GM18870 (cell line): ENCODE results near the gene CAPN15.

Experiments used
- ATAC-seq: cut with Tn5 transposase; IDR thresholded peaks from one replicate; pipeline ENCODE4 v1.9.1; 2021; ENCODE audit warnings: moderate library complexity; ENCODE audit not compliant: unreplicated experiment

Gene CAPN15

DNA sequence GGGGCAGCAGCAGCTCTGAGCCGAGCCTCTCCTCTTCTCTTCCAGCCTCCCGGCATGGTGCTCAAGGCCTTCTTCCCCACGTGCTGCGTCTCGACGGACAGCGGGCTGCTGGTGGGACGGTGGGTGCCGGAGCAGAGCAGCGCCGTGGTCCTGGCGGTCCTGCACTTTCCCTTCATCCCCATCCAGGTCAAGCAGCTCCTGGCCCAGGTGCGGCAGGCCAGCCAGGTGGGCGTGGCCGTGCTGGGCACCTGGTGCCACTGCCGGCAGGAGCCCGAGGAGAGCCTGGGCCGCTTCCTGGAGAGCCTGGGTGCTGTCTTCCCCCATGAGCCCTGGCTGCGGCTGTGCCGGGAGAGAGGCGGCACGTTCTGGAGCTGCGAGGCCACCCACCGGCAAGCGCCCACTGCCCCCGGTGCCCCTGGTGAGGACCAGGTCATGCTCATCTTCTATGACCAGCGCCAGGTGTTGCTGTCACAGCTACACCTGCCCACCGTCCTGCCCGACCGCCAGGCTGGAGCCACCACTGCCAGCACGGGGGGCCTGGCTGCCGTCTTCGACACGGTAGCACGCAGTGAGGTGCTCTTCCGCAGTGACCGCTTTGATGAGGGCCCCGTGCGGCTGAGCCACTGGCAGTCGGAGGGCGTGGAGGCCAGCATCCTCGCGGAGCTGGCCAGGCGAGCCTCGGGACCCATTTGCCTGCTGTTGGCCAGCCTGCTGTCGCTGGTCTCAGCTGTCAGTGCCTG is 46.7 kb downstream of the CAPN15 start:
- ATAC-seq: no peak

DNA sequence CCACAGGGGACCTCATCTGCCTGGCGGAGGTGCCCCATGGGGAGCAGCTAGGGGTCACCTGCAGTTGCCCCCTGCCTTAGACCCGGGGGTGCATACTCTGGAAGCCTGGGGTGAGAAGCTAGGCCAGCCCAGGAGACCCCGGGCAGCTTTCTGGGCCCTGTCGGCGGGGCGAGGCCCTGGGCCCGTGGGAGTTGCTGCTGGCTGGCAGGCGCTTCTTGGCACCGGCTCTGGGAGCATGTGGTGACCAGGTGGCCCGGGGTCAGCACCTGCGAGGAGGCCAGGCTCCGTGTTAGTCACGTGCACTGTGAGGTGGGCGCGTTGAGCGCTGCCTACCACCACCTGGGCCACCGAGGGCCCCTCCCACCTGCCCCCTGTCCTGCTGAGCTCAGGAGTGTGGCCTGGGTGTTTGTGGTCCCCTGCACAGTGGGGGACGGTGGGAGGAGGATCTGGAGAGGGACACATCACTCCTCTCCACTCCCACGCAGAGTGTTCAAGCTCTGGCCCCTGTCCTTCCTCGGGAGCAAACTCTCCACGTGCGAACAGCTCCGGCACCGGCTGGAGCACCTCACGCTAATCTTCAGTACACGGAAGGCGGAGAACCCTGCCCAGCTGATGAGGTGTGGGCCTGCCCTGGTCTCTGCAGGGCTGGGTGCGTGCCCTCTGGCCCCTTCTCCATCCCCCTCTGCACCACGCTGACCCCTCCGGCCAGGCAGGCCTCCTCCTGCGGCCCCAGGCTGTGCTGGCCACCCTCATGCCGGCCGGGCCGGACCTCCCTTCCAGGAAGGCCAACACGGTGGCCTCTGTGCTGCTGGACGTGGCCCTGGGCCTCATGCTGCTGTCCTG is 48.1 kb downstream of the CAPN15 start:
- no peak for ATAC-seq

DNA sequence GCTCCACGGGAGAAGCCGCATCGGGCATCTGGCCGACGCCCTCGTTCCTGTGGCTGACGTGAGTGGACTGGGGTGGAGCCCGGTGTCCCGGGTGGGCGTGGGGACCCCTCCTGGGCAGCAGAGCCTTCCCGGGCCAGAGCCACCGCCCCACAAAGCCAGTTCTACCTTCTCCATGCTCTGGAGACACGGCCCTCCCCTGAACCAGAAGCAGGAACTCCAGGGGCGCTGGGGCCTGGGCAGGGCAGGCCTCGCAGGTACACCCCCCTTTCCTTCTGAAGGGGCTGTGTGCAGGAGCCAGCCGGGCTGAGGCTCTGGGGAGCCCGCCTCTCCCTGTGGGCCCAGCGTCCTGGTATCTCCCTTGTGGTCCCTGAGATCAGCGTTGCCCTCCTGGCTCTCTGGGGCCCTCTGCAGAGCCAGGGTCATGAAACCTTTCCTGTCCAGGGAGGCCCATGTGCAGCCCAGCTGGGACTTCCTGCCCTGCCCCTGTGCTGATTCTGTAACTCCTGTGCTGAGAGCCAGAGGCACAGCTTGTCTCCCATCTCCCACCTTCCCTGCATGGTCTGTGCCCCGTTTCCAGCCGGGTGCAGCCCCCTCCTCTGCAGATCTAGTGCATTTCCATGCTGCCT is 48.8 kb downstream of the CAPN15 start:
- no peak for ATAC-seq

DNA sequence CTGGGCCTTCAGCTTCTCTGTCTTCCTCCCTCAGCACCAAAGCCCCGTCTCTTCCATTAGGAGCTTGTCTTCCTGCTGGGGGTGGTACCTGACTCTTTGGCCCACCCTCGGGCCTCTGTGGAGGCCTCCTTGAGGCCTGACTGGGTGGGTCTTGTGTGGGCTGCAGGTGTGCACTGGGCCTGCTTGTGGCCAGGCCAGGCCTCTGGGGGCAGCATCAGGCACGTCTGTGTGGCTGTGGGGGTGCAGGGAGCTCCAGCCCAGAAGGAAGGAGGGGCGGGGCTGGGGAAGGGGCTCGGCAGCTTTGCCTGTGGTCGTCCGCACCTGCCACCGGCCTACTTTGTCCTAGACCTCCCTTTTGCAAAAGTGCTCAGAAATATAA is 49.3 kb downstream of the CAPN15 start:
- no peak for ATAC-seq

DNA sequence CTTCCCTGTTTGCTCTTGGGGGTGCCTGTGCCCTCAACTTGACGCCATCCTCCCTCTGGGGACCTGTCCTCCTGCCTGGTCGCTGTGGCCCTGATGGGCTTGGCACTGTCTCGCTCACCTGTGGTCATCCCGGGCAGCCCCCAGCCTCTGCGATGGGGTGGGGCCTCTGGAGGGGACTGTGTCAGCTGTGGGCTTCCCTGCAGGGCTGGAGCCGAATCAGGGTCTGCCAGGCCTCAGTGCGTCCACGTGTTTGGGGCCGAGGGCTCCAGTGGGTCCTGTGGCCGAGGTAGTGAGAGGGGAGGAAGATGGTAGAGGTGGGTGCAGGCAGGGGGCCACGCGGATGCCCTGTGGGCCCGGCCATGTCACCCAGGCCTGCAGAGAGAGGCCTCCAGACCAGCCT is 50.3 kb downstream of the CAPN15 start:
- ATAC-seq: no peak

DNA sequence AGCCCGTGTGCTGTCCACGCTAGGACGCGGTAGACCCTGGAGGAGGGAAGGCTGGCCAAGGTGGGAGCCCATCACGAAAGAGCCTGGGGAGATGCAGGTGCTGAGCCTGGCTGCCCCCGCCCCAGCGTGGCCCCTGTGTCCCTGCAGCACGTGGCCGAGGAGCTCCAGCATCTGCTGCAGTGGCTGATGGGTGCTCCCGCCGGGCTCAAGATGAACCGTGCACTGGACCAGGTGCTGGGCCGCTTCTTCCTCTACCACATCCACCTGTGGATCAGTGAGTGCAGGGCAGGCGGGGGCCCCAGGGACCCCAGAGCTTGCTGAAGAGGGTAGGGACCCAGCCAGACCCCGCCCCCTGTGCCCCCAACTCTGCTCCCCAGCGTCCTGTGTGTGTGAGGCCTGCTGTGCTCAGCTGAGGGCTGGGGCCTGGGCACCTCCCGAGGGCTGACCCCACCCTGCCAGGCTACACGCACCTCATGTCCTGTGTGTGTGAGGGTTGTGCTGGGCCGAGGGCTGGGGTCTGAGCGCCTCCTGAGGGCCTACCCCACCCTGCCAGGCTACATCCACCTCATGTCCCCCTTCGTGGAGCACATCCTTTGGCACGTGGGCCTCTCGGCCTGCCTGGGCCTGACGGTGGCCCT is 50.8 kb downstream of the CAPN15 start:
- no peak for ATAC-seq

DNA sequence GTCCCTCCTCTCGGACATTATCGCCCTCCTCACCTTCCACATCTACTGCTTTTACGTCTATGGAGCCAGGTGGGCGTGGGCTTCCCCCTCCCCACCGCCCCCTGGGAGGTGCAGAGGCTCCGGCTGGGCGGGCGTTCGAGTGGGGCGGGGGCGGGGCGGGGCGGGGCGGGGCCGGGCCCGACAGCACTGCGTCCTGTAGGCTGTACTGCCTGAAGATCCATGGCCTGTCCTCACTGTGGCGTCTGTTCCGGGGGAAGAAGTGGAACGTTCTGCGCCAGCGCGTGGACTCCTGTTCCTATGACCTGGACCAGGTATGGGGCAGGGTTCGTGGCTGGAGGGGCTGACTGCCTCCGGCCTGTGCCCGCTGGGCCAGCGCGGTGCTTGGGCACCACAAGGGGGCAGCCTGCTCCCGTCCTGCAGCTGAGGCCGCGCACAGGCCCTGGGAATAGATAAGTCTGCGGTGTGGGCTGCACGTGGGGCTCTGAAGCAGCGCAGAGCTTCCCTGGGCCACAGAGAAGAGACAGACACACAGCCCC is 51.4 kb downstream of the CAPN15 start:
- ATAC-seq: no peak

DNA sequence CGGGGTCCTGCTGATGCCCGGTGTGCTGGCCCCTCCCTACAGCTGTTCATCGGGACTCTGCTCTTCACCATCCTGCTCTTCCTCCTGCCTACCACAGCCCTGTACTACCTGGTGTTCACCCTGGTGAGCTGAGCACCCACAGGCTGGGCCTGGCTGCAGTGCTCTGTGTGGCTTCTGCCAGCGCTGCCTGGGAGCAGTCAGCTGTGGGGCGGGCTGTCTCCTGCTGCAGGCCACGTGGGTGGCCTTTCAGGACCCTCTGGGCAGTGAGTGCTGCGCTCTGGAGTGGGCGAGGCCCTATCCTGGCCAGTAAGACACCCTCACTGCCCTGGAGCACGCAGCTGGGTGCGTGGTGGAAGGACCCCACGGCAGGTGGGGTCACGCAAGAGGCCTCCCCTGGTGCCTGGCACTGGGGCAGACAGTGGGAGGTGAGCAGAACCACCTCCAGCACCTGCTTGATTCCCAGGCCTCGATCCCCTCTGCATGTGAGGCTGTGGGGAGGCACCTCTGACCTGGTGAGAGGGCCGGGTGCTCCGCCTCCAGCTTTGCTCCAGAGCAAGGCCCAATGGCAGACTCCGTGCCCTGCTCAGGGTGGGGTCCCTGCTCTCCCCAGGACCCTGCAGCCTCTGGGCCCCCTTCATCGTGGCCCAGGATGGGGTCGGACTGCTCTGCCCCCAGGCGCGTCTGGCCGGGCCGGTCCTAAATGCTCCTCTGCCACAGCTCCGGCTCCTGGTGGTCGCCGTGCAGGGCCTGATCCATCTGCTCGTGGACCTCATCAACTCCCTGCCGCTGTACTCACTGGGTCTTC is 52.8 kb downstream of the CAPN15 start:
- no peak for ATAC-seq

DNA sequence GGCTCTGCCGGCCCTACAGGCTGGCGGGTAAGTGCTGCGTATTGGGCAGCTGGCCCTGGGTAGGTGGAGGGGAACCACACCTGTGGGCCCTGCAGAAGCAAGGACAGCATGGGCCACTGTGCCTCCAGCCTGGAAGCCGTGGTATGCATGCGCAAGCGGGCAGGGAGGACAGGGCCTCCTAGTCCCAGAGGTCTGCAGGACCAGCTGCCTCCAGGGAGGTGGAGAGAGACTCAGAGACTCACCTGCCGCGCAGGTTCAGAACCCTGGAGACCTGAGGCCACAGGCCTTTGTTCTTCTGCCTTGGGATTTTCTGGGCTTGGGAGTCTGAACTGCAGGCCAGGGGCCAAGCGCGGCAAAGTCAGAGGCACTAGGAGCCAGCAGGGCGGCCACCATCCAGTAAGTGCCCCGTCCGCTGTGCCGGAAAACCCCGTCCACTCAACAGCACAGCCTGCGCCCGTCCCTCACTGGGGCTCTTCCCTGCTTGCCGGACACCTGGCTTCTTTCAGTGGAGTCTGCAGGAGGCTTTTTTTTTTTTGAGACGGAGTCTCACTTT is 53.5 kb downstream of the CAPN15 start:
- ATAC-seq: no peak

DNA sequence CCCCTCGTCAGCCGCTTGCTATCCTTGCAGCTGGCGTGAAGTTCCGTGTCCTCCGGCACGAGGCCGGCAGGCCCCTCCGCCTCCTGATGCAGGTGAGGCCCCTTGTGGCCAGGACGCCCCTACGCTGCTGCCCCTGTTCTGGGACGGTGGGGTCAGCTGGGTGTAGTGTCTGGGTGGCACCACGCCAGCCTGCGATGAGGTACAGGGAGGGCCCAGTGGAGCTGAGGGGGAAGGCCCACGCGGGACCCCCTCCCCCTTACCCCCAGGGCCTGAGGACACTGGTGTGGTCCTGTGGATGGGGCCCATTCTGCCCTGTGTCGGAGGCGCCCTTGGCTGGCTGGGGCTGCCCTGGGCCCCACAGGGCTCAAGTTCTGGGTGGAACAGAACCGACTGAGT is 54.7 kb downstream of the CAPN15 start:
- no peak for ATAC-seq

DNA sequence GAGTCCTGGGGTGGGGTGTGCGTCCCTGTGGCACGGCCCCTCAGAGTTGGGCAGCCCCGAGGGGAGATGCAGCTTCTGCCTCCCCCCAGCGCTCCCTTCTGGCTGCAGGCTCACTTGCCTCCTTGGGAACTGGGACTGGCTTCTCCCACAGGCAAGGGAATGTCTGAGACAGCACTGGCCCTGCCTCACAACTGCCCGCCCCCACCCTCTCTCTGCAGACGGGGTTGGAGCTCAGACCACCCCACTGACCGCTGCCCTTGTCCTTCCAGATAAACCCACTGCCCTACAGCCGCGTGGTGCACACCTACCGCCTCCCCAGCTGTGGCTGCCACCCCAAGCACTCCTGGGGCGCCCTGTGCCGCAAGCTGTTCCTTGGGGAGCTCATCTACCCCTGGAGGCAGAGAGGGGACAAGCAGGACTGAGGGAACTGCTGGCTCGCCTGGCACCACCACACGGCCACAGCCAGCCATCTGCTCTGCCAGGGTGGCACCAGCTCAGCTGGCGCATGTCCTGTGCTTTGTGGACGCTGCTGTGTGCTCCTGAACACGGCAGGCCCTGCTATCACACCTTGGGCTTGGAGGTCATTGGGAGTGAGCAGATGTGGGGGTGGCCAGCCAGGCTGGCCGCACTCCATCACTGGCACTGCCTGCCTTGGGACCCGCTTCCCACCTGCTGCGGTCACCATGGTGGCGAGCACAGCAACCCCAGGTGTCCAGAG is 55.3 kb downstream of the CAPN15 start:
- no peak for ATAC-seq

DNA sequence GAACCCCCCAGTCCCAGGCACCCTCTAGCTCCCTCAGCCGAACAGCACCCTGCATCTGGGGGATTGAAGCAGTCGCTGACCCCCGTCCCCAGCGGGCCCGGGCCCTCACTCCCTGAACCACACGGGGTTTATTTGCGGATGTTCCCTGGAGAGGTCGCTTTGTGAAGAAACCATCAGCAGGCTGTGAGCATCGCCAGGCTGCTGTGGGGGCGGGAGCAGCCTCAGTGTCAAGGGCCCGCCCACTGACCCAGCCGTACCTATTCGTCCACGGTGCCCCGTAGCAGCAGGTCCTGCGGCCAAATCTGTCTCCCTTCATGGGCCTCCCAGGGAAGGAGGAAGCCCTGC is 55.9 kb downstream of the CAPN15 start:
- no peak for ATAC-seq

DNA sequence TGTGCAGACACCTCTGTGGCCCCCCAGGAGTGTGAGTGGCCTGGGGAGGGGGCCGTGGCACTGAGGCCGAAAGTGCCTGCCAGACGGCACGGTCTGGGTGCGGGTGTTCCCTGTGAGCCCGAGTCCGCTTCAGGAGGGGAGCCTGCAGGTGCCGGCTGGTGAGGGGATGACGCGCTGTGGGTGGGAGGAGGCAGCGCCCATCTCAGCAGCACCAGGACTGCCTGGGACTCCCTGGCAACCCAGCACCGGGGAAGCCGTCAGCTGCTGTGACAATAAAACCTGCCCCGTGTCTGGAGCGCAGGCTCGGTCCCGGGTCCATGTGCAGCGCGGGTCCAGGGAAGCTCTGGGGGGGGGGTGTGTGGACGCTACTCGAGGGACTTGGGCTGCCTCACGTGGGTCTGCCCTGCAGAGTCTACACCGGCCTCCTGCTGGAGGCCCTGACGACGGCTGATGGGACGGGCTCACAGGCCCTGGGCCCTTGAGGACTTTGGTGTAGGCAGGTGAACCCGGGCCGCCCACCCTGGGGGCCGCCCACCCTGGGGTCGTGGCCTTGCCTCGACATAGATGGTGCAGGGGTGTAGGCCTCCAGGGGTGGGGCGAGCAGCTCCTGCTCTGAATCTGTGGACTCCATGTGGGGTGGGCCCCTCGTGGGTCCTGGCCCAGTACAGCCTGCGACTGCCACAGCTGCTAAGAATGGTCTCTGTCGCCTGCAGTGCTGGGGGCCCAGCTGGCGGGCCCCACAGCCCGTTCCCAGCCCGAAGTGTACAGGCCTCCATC is 56.5 kb downstream of the CAPN15 start:
- ATAC-seq: no peak

DNA sequence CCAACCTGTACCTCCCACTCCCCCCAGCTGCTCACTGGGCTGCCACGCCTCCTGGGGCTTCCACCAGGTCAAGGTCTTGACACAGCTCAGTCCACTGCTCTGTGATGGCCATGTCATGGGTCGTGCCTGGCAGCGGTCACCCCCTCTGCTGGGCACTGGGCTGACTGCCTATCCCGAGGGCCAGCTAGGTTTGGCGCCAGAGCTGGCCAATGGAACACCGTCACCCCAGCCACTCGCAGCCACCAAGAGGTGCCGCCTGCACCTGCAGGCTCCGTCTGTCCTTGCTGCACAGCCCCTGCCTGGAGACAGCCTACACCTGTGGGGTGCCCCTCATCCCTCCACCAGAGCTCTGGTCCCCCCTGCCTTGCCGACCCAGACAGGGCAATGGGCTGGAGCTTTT is 57.8 kb downstream of the CAPN15 start:
- no peak for ATAC-seq

DNA sequence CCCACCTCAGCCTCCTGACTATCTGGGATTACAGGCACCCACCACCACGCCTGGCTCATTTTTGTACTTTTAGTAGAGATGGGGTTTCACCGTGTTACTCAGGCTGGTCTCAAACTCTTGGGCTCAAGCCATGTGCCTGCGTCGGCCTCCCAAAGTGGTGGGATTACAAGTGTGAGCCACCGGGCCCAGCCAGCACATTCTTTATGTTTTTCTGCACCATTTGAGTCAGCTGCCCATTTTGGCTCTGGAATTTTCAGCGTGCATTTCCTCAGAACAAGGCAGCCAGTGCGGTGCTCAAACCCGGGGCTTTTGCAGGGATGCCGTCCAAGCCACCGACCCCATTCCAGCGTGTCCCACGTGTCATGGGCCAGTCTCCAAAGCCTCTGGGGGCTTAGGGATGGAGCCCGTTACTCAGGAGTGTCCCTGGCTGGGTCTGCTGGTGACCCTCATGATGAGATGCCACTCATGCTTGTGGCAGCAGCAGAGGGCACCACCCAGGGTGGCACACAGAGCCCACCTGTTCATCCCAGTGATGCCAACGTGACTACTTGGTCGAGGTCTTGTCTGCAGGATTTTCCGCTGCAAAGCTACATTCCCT is 58.6 kb downstream of the CAPN15 start:
- no peak for ATAC-seq

DNA sequence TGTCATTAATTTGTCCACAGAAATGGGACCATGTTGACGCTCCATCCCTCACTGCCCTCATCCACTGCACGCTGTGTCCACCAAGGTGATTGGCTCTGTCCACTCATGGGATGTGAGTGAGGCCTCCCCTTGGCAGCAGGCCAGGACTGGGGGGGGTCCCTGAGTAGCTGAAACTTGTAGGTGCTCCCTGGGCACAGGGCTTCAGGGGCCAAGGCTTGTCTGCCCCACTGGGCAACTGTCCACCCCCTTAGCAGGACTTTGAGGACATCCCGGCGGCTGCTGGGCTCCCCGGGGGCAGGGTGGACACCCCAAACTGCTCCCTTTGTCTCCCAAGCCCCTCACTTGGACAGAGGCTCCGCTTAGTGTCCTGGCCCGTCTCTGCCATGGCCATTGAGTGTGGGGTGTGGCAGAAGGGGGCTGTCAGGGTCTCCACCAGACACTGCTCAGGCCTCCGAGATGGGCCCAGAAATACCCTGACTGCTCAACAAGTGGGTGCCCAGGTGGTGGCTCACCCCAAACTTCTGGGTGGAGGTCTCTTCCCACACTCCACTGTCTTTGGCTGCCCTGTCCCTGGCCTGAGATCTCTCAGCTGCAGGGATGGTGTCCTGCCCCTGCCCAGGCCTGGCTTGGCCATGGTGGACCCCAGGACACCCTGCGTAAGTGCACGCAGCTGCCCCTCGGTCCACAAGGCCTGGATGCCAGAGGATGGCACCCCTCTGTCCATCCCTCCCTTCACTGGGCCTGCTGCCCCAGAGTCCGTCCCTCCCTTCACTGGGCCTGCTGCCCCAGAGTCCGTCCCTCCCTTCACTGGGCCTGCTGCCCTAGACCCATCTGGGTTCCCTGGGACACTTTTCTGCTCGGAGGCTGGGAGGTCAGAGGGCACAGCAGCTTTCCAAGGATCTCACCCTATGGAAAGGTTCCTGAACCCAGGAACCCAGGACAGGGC is 59.4 kb downstream of the CAPN15 start:
- no peak for ATAC-seq

DNA sequence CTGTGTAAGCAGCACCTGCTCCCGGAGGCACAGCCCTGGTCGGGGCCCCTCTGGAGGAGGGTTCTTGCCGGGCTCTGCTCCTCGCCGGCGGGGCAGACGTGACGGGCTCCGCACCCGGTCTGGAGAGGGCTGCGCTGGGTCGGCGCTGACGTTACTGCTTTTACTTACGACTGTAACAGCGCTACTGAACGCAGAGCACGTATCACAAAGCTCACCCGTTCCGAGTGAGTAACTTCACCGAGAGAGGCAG is 61.1 kb downstream of the CAPN15 start:
- ATAC-seq: peak; percentile 7
